PC-9 (cell line): Measurements from ENCODE around the gene PLGLB1. TPM values are rescaled to one million over a fixed set of nuclear protein-coding genes. Genes with fewer than 3 reads are reported as not detected.
"Not testable (repeated sequence)": the region's sequence is repeated elsewhere in the genome, so short reads cannot be mapped to it uniquely, and the experiment has no call there.

ENCODE experiments used
- BruUV-seq: library from RNA; stranded (reverse); fragments of 400-500 nt; replicated peaks from 2 replicates; lab custom pipeline; 2021; lab: Mats Ljungman, UMichigan
- CTCF ChIA-PET: fragments of 300-600 bp; sonication (Branson Sonifier 250); formaldehyde crosslinking; loops from one replicate; lab custom pipeline; 2022; ENCODE audit warnings: antibody characterized with exemption; lab: Charles Lee
- POLR2A ChIA-PET: fragments of 300-600 bp; sonication (Branson Sonifier 250); formaldehyde crosslinking; loops from one replicate; lab custom pipeline; 2022; ENCODE audit warnings: antibody characterized with exemption; ENCODE audit not compliant: unreplicated experiment; lab: Charles Lee
- DNase-seq, 2 experiments: peaks; one replicate each; pipeline versions ENCODE4 v3.0.0 to v3.0.0-alpha.2; 2015 to 2022; ENCODE audit warnings: mixed read lengths in 1 of 2
- H2AFZ ChIP-seq: fragments of 200-600 bp; sonication (generic); 2 replicates; pipeline ENCODE4 v1.8.1; 2017; ENCODE audit warnings: antibody characterized with exemption
- H3F3A ChIP-seq: fragments of 200-600 bp; sonication (generic); 2 replicates; pipeline ENCODE4 v1.8.1; 2017; ENCODE audit warnings: antibody characterized with exemption, mild to moderate bottlenecking, low read depth; ENCODE audit not compliant: insufficient read depth
- H3K27ac ChIP-seq: fragments of 200-600 bp; sonication (generic); 2 replicates; pipeline ENCODE4 v1.6.1; 2016; ENCODE audit warnings: mixed run types
- H3K27me3 ChIP-seq: fragments of 200-600 bp; sonication (generic); 2 replicates; pipeline ENCODE4 v1.6.1; 2016; ENCODE audit warnings: low read depth, mixed run types; ENCODE audit not compliant: insufficient read depth
- H3K36me3 ChIP-seq: fragments of 200-600 bp; sonication (generic); 2 replicates; pipeline ENCODE4 v1.6.1; 2016; ENCODE audit warnings: low read depth, mixed run types
- H3K4me1 ChIP-seq: fragments of 200-600 bp; sonication (generic); replicated peaks from 2 replicates; pipeline ENCODE4 v1.6.1; 2016; ENCODE audit warnings: mixed run types; ENCODE audit not compliant: insufficient read depth
- H3K4me2 ChIP-seq: fragments of 200-600 bp; sonication (generic); 2 replicates; pipeline ENCODE4 v1.6.1; 2017; ENCODE audit warnings: mixed run types
- H3K4me3 ChIP-seq: fragments of 200-600 bp; sonication (generic); 2 replicates; pipeline ENCODE4 v1.6.1; 2016; ENCODE audit warnings: mixed run types
- H3K79me2 ChIP-seq: fragments of 200-600 bp; sonication (generic); 2 replicates; pipeline ENCODE4 v1.6.1; 2017; ENCODE audit warnings: low read depth, mixed run types
- H3K9me2 ChIP-seq: fragments of 200-600 bp; sonication (generic); 2 replicates; pipeline ENCODE4 v1.8.1; 2017; ENCODE audit warnings: mild to moderate bottlenecking; ENCODE audit not compliant: insufficient read depth
- H3K9me3 ChIP-seq: fragments of 200-600 bp; sonication (generic); 2 replicates; pipeline ENCODE4 v1.8.1; 2016; ENCODE audit warnings: low read depth; ENCODE audit not compliant: insufficient read depth
- H4K20me1 ChIP-seq: fragments of 200-600 bp; sonication (generic); 2 replicates; pipeline ENCODE4 v1.8.1; 2017; ENCODE audit not compliant: insufficient read depth
- intact Hi-C: fragments of 100-400 bp; cut with micrococcal nuclease; formaldehyde crosslinking; loops from one replicate; pipeline ENCODE4 v1.10.0; 2022; ENCODE audit not compliant: unreplicated experiment
- total RNA-seq: library from RNA; stranded (reverse); gene quantifications from 2 replicates; pipeline ENCODE4 v1.2.3, GENCODE V29; 2021
- TF ChIP-seq, protein P1 (sequence below): fragments of 200-600 bp; sonication (generic); conservative IDR thresholded peaks from 2 replicates; pipeline ENCODE4 v1.6.1; 2017; ENCODE audit warnings: mixed run types, antibody characterized with exemption, mild to moderate bottlenecking, moderate library complexity

PLGLB1 gene
- total RNA-seq, 1 experiment from 2014 or later, result 5.7 TPM

DNA sequence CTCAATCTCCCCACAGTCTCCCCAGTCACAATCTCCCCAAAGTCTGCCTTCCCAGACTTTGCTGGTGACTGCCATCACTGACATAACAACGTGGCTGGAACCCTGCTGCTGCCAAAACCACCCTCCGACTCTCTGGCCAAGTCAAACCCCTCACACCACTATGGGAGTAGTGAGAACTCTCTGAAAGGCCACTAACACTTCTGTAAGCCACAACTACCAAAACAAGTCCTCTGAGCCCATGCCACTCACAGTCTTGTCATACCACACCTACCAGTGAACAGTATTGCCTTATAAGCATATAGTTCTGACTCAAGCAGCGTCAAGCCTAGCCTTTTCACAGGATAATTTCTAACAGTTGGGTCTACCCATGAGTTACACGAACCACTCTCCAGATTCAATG, 32.7 kb upstream of the PLGLB1 start:
- POLR2A ChIA-PET, H2AFZ ChIP-seq, H3K27ac ChIP-seq, BruUV-seq, H4K20me1 ChIP-seq, H3K9me2 ChIP-seq, CTCF ChIA-PET, H3K27me3 ChIP-seq, H3K9me3 ChIP-seq, H3K4me3 ChIP-seq, H3K79me2 ChIP-seq, intact Hi-C loops, DNase-seq, H3K36me3 ChIP-seq, H3F3A ChIP-seq, H3K4me1 ChIP-seq, H3K4me2 ChIP-seq: not testable (repeated sequence)

DNA sequence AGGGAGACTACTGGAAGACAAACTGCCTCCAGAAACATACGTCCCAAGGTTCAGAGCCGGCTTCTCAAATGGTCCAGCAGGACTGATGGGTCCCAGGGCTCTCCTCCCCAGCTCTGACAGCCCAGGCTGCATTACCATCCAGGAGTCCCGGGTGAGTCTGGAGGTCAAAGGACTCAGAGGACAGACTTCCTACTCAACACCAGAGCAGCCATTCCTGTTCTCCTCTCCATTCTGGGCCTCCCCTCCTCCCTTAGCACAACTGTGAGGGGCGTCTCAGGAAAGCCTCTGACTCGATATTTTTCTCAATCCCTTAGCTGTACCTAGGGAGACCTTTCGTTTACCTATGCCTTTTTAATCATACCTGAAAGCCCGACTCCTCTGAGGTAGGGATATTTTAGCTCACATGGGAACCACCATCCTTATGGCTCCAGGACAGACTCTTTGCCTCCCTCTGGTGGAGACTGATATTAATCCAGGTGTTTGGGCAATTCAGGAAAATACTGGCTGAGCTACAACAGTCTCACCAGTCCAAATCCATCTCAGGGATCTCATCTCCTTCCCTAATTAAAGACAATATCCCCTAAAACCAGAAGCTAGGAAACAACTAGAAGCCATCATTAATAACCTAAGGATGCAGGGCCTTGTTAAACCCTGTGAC, 19.8 kb upstream of the PLGLB1 start:
- peak in 1 of 2 experiments; percentile 12 for DNase-seq
- CTCF ChIA-PET, H3F3A ChIP-seq, POLR2A ChIA-PET, H3K27me3 ChIP-seq, H3K4me1 ChIP-seq, H2AFZ ChIP-seq, H4K20me1 ChIP-seq, H3K4me3 ChIP-seq, BruUV-seq, intact Hi-C loops, H3K79me2 ChIP-seq, H3K4me2 ChIP-seq, H3K27ac ChIP-seq, H3K36me3 ChIP-seq, H3K9me2 ChIP-seq, H3K9me3 ChIP-seq: not testable (repeated sequence)
- TF ChIP-seq, protein P1, sequence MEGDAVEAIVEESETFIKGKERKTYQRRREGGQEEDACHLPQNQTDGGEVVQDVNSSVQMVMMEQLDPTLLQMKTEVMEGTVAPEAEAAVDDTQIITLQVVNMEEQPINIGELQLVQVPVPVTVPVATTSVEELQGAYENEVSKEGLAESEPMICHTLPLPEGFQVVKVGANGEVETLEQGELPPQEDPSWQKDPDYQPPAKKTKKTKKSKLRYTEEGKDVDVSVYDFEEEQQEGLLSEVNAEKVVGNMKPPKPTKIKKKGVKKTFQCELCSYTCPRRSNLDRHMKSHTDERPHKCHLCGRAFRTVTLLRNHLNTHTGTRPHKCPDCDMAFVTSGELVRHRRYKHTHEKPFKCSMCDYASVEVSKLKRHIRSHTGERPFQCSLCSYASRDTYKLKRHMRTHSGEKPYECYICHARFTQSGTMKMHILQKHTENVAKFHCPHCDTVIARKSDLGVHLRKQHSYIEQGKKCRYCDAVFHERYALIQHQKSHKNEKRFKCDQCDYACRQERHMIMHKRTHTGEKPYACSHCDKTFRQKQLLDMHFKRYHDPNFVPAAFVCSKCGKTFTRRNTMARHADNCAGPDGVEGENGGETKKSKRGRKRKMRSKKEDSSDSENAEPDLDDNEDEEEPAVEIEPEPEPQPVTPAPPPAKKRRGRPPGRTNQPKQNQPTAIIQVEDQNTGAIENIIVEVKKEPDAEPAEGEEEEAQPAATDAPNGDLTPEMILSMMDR, result peak; percentile 49

DNA sequence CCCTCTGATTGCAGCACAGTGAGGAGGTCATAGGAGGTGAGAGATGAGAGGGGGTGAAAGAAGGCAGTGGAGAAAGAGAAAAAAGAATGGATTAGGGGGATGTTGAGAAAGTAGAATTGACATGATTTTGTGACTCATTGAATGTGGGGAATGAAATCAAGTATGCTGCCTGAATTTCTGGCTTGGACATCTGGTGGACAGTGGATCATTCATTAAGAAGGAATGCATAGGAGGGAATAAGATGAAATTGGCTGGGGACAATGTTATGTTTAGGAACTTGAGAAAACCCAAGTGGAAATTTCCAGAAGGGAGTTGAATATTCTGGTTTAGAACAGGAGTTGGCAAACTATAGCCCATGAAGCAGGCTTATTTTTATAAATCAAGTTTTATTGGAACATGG, 7.0 kb upstream of the PLGLB1 start:
- CTCF ChIA-PET, H3F3A ChIP-seq, DNase-seq, H3K4me1 ChIP-seq, BruUV-seq, H3K4me2 ChIP-seq, H3K27ac ChIP-seq, H3K36me3 ChIP-seq, H4K20me1 ChIP-seq, POLR2A ChIA-PET, H3K27me3 ChIP-seq, intact Hi-C loops, H3K9me2 ChIP-seq, H2AFZ ChIP-seq, H3K9me3 ChIP-seq, H3K79me2 ChIP-seq, H3K4me3 ChIP-seq: not testable (repeated sequence)

DNA sequence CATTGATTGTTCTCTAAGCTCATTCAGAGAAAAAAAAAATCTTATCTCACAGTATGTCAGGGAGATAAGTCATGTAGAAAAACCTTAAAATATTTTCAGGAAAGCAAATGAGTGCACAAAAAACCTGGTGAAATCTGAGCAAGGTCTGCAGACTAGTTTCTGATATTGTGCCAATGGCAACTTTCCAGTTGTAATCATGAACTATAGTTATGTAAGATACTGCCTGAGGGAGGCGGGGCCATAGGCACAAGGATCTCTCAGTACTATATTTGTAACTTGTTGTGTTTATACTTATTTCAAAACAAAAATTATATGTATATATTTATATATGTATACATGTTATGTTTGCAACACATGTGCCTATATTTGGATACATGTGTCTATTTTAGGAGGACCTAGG, 5.2 kb upstream of the PLGLB1 start:
- H2AFZ ChIP-seq, H3K27ac ChIP-seq, H3K36me3 ChIP-seq, H3K4me1 ChIP-seq, DNase-seq, CTCF ChIA-PET, intact Hi-C loops, H3K9me3 ChIP-seq, H3K79me2 ChIP-seq, POLR2A ChIA-PET, H3K4me2 ChIP-seq, H3F3A ChIP-seq, H3K9me2 ChIP-seq, H3K27me3 ChIP-seq, BruUV-seq, H4K20me1 ChIP-seq, H3K4me3 ChIP-seq: not testable (repeated sequence)

DNA sequence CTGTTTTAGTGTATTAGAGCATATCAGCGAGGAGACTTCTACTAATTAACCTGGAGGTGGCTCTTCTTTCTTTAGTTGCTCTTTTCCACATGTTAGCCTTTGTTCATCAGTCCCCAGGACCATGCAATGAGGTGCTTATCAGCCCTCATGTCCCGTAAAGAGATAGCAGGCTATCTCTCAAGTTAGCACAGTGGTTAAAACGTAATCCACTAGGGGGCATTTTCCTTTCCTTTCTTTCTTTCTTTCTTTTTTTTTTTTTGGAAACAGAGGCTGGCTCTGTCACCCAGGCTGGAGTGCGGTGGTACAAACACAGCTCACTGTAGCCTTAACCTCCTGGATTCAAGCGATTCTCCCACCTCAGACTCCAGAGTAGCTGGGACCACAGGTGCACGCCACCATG, 4.3 kb upstream of the PLGLB1 start:
- H3K9me2 ChIP-seq, H3K4me3 ChIP-seq, H3F3A ChIP-seq, H3K9me3 ChIP-seq, H3K27ac ChIP-seq, CTCF ChIA-PET, H3K36me3 ChIP-seq, H3K27me3 ChIP-seq, H3K4me2 ChIP-seq, H3K79me2 ChIP-seq, intact Hi-C loops, POLR2A ChIA-PET, H4K20me1 ChIP-seq, H2AFZ ChIP-seq, DNase-seq, H3K4me1 ChIP-seq: not testable (repeated sequence)
- BruUV-seq, result TSS peak; percentile 79

GRCh38 chr2:87023988-87024615, 2.5 kb upstream of the PLGLB1 start:
- H3K4me2 ChIP-seq, intact Hi-C loops, H3F3A ChIP-seq, H3K4me1 ChIP-seq, H3K9me3 ChIP-seq, H3K27me3 ChIP-seq, BruUV-seq, H3K9me2 ChIP-seq, H3K27ac ChIP-seq, POLR2A ChIA-PET, H4K20me1 ChIP-seq, H2AFZ ChIP-seq, H3K36me3 ChIP-seq, CTCF ChIA-PET, H3K79me2 ChIP-seq, H3K4me3 ChIP-seq: not testable (repeated sequence)
- DNase-seq, result peak in 1 of 2 experiments; percentile 1

DNA sequence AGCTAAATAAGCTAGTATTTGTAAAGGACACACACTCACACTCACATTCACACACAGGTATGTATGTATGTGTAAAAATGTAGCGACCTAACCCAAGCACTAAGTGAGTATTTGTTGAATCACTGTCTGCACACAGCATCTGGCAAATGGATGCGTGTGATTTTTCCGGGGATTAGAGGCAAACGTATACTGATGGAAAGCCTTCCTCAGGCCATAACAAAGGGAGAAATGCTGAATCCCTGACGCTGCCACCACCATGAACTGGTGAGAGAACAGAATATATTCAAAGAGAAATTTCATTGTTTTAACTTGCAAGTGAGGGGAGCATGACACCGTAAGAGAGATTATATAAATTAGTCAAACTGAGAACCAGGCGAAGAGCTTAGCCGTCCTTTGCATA, 601 bp downstream of the PLGLB1 start:
- DNase-seq, H3K4me2 ChIP-seq, intact Hi-C loops, H3K4me3 ChIP-seq, H3K79me2 ChIP-seq, BruUV-seq, H3K27me3 ChIP-seq, H4K20me1 ChIP-seq, H3F3A ChIP-seq, H3K9me2 ChIP-seq, H3K9me3 ChIP-seq, H2AFZ ChIP-seq, H3K36me3 ChIP-seq, CTCF ChIA-PET, H3K4me1 ChIP-seq, POLR2A ChIA-PET, H3K27ac ChIP-seq: not testable (repeated sequence)
